WERI-Rb-1 (cell line): ENCODE data around the gene CMTM2.
"Not testable (repeated sequence)": the region's sequence is repeated elsewhere in the genome, so short reads cannot be mapped to it uniquely, and the experiment has no call there.

Experiments
- DNase-seq: peaks from one replicate; pipeline ENCODE4 v3.0.0-alpha.2; 2020
- H3K27ac ChIP-seq: fragments of 250-450 bp; sonication (Bioruptor Pico); 2 replicates; pipeline ENCODE4 v1.5.1; 2020; ENCODE audit warnings: mild to moderate bottlenecking, moderate library complexity
- H3K27me3 ChIP-seq: fragments of 250-450 bp; sonication (Bioruptor Pico); 2 replicates; pipeline ENCODE4 v1.5.1; 2021; ENCODE audit warnings: mild to moderate bottlenecking, low read depth, moderate library complexity; ENCODE audit not compliant: insufficient read depth, severe bottlenecking
- H3K36me3 ChIP-seq: fragments of 250-450 bp; sonication (Bioruptor Pico); 2 replicates; pipeline ENCODE4 v1.5.1; 2020; ENCODE audit warnings: mild to moderate bottlenecking, moderate library complexity
- H3K4me3 ChIP-seq: 2 replicates; pipeline ENCODE4 v1.5.1; 2011; ENCODE audit warnings: low read depth, mild to moderate bottlenecking, control low read depth, low read length
- H3K9me3 ChIP-seq: fragments of 250-450 bp; sonication (Bioruptor Pico); 2 replicates; pipeline ENCODE4 v1.5.1; 2021; ENCODE audit warnings: mild to moderate bottlenecking, moderate library complexity; ENCODE audit not compliant: severe bottlenecking
- CTCF ChIP-seq: IDR thresholded peaks from 2 replicates; pipeline ENCODE4 v1.5.1; 2011; ENCODE audit warnings: low read depth, mild to moderate bottlenecking, control low read depth, inconsistent platforms, low read length

The CMTM2 gene

GRCh38 chr16:66610111-66610820 lies 31.0 kb downstream of the CMTM2 start:
- TF ChIP-seq CTCF: no peak
- Histone ChIP-seq H3K36me3 (peaks cover 68% of the 10 kb centered on the region), H3K9me3 (no peaks in the 10 kb centered on the region), H3K4me3 (no peak overlapping the region), H3K27me3 (no peaks in the 10 kb centered on the region), H3K27ac (no peak overlapping the region)
- DNase-seq: peak; percentile 25

- H3K27me3 ChIP-seq, H3K4me3 ChIP-seq, DNase-seq, H3K9me3 ChIP-seq, H3K27ac ChIP-seq: not testable (repeated sequence)
- peaks cover 68% of the 10 kb centered on the region for H3K36me3 ChIP-seq
Measured at GRCh38 chr16:66611911-66612310, 32.6 kb downstream of the CMTM2 start.

- H3K27ac ChIP-seq: no peak overlapping the region
- TF ChIP-seq CTCF: no peak
- no peak for DNase-seq
- H3K9me3 ChIP-seq: no peaks in the 10 kb centered on the region
- no peaks in the 10 kb centered on the region for H3K27me3 ChIP-seq
- H3K36me3 ChIP-seq: peaks cover 63% of the 10 kb centered on the region
- no peak overlapping the region for H3K4me3 ChIP-seq
Measured at GRCh38 chr16:66612422-66612821, 33.2 kb downstream of the CMTM2 start.

- H3K27ac ChIP-seq: no peak overlapping the region
- H3K36me3 ChIP-seq: peaks cover 58% of the 10 kb centered on the region
Measured at GRCh38 chr16:66614161-66614802, 35.0 kb downstream of the CMTM2 start.

GRCh38 chr16:66616169-66616568 lies 36.9 kb downstream of the CMTM2 start:
- H3K9me3 ChIP-seq: no peaks in the 10 kb centered on the region
- H3K27me3 ChIP-seq: no peaks in the 10 kb centered on the region
- no peak overlapping the region for H3K27ac ChIP-seq
- no peak overlapping the region for H3K4me3 ChIP-seq
- DNase-seq: no peak
- H3K36me3 ChIP-seq: peaks cover 43% of the 10 kb centered on the region
- TF ChIP-seq CTCF: no peak

More at GRCh38 chr16:66614161-66614802, 35.0 kb downstream of the CMTM2 start:
- no peaks in the 10 kb centered on the region for H3K9me3 ChIP-seq
- no peak for TF ChIP-seq CTCF
- no peak for DNase-seq
- no peak overlapping the region for H3K4me3 ChIP-seq
- H3K27me3 ChIP-seq: no peaks in the 10 kb centered on the region

GRCh38 chr16:66616592-66616991 lies 37.3 kb downstream of the CMTM2 start:
- DNase-seq: no peak
- TF ChIP-seq CTCF: no peak

More at GRCh38 chr16:66616592-66616991, 37.3 kb downstream of the CMTM2 start:
- Histone ChIP-seq H3K27me3 (no peaks in the 10 kb centered on the region), H3K4me3 (no peak overlapping the region), H3K27ac (no peak overlapping the region), H3K36me3 (peaks cover 41% of the 10 kb centered on the region), H3K9me3 (no peaks in the 10 kb centered on the region)
